Activated CD8-positive, alpha-beta memory T cell treated with anti-CD3 and anti-CD28 coated beads for 48 hours (primary cell): ENCODE results near the gene STXBP4.

Experiments
- DNase-seq, 3 experiments: peaks; one replicate each; pipeline ENCODE4 v3.0.0-alpha.2; 2020; ENCODE audit warnings: low read depth in 2 of 3, low spot score in 2 of 3

The STXBP4 gene

GRCh38 chr17:55117164-55117563 is 148.6 kb downstream of the STXBP4 start:
- no peak for DNase-seq

GRCh38 chr17:55120651-55121050 is 152.1 kb downstream of the STXBP4 start:
- no peak for DNase-seq

- DNase-seq: no peak
These were observed 152.7 kb downstream of the STXBP4 start for GRCh38 chr17:55121268-55121667.

GRCh38 chr17:55122114-55122513 is 153.5 kb downstream of the STXBP4 start:
- no peak for DNase-seq

GRCh38 chr17:55124730-55125360 is 156.3 kb downstream of the STXBP4 start:
- DNase-seq: no peak

GRCh38 chr17:55133583-55133982 is 165.0 kb downstream of the STXBP4 start:
- DNase-seq: no peak

GRCh38 chr17:55134486-55135157 is 166.1 kb downstream of the STXBP4 start:
- DNase-seq: no peak

- no peak for DNase-seq
These were observed 172.2 kb downstream of the STXBP4 start for GRCh38 chr17:55140809-55141208.

GRCh38 chr17:55144518-55144917 is 176.0 kb downstream of the STXBP4 start:
- DNase-seq: no peak

GRCh38 chr17:55149485-55149884 is 180.9 kb downstream of the STXBP4 start:
- no peak for DNase-seq

GRCh38 chr17:55152236-55152635 is 183.7 kb downstream of the STXBP4 start:
- no peak for DNase-seq

- no peak for DNase-seq
These were observed 185.5 kb downstream of the STXBP4 start for GRCh38 chr17:55154101-55154500.

GRCh38 chr17:55155856-55156560 is 187.4 kb downstream of the STXBP4 start:
- no peak for DNase-seq

- no peak for DNase-seq
These were observed 188.6 kb downstream of the STXBP4 start for GRCh38 chr17:55157165-55157564.

- no peak for DNase-seq
These were observed 189.9 kb downstream of the STXBP4 start for GRCh38 chr17:55158439-55158838.

GRCh38 chr17:55159251-55159650 is 190.7 kb downstream of the STXBP4 start:
- no peak for DNase-seq

GRCh38 chr17:55160501-55160900 is 191.9 kb downstream of the STXBP4 start:
- no peak for DNase-seq

GRCh38 chr17:55161935-55162555 is 193.5 kb downstream of the STXBP4 start:
- no peak for DNase-seq

GRCh38 chr17:55162556-55162946 is 194.0 kb downstream of the STXBP4 start:
- no peak for DNase-seq

- no peak for DNase-seq
These were observed 194.8 kb downstream of the STXBP4 start for GRCh38 chr17:55163408-55163807.

GRCh38 chr17:55166506-55166905 is 197.9 kb downstream of the STXBP4 start:
- DNase-seq: no peak
